ENCODE results near the gene GPC5. TPM values are rescaled to one million over a fixed set of nuclear protein-coding genes. Genes with fewer than 3 reads are reported as not detected.

GPC5 gene
- total and polyA plus RNA-seq, 11 donors: 0.14 to 2.9 (median 0.84) TPM; not detected in 1

DNA sequence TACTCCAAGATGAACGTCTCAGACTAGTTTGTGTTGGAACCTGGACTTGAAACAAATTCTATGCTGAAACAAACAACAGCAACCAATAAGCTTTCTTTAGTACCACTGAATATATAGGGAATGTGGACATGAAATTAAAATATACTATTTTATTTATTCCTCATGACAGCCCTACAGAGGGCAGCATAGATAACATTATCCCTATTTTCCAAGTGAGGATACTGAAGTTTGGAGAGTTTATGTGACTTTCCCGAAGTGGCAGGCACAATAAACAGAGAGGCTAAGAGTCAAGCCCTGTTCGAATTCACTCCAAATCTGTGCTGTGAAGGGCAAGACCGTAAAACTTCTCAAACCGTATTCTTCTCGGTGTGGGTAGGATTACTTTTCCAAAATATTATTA lies 1318.3 kb downstream of the GPC5 start:
- DNase-seq (no peak), ATAC-seq (no peak)
- Histone ChIP-seq H3K4me1 (no peaks in the 10 kb centered on the region), H3K36me3 (no peaks in the 10 kb centered on the region), H3K4me3 (no peak overlapping the region), H3K9me3 (peaks cover 0 to 11% (median 0%) of the 10 kb centered on the region in 12 donors), H3K27ac (no peak overlapping the region), H3K27me3 (no peaks in the 10 kb centered on the region)
- WGBS, 4 donors: 53 to 66% (median 58%) methylated on average over 6 of the region's 6 CpGs
- no peak for TF ChIP-seq POLR2A (IDR thresholded peaks at IDR 0.05)
- TF ChIP-seq, protein P1, sequence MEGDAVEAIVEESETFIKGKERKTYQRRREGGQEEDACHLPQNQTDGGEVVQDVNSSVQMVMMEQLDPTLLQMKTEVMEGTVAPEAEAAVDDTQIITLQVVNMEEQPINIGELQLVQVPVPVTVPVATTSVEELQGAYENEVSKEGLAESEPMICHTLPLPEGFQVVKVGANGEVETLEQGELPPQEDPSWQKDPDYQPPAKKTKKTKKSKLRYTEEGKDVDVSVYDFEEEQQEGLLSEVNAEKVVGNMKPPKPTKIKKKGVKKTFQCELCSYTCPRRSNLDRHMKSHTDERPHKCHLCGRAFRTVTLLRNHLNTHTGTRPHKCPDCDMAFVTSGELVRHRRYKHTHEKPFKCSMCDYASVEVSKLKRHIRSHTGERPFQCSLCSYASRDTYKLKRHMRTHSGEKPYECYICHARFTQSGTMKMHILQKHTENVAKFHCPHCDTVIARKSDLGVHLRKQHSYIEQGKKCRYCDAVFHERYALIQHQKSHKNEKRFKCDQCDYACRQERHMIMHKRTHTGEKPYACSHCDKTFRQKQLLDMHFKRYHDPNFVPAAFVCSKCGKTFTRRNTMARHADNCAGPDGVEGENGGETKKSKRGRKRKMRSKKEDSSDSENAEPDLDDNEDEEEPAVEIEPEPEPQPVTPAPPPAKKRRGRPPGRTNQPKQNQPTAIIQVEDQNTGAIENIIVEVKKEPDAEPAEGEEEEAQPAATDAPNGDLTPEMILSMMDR (IDR thresholded peaks at IDR 0.05): peak in 4 of 12 donors; percentile 22 to 44 (median 31)
- intact Hi-C loops (cut with DNase I): loop anchor here in 1 of 10 donors (10.0 kb wide), 1 partner anchor 1228 kb away; no protein-coding TSS in a partner anchor

DNA sequence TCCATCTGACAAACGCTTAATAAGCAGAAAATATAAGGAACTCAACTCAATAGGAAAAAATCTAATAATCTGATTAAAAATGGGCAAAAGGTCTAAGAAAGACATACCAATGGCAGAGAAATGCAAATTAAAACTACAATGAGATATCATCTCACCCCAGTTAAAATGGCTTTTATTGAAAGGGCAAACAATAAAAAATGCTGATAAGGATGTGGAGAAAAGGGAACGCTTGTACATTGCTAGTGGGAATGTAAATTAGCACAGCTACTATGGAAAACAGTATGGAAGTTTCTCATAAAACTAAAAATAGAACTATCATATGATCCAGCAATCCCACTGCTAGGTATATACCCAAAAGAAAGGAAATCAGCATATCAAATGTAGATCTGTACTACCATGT lies 1319.4 kb downstream of the GPC5 start:
- intact Hi-C loops (cut with DNase I): loop anchor here in 1 of 10 donors (10.0 kb wide), 1 partner anchor 1227 kb away; no protein-coding TSS in a partner anchor
- 88 to 92% (median 91%) methylated on average over 2 of the region's 2 CpGs for WGBS, 4 donors

DNA sequence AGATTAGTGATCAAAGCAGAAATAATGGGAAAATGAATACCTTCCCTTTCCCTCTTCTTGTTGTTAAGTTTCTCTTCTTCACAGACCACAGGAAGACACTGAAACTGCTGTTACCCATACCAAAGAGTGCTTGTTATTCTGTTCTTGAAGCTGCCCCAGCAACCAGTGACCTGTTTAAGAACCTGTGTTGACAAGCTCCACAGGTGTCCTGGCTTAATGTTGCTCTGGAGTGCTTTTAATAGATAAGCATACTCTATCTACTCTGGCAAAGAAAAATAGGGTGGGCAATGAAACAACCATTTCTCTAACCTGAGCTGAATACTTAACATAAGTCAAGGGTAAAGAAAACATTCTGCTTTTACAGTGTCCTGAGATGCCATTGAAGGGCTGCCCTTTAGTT lies 1321.4 kb downstream of the GPC5 start:
- Histone ChIP-seq H3K4me3 (no peak overlapping the region), H3K27ac (no peak overlapping the region), H3K36me3 (no peaks in the 10 kb centered on the region), H3K27me3 (no peaks in the 10 kb centered on the region), H3K4me1 (no peaks in the 10 kb centered on the region), H3K9me3 (peaks cover 0 to 4% (median 0%) of the 10 kb centered on the region in 12 donors)
- DNase-seq (no peak), ATAC-seq (no peak)
- TF ChIP-seq, protein P1 (IDR thresholded peaks at IDR 0.05): no peak
- no peak for TF ChIP-seq POLR2A (IDR thresholded peaks at IDR 0.05)
- intact Hi-C loops (cut with DNase I): loop anchor here in 1 of 10 donors (10.0 kb wide), 1 partner anchor 1225 kb away; no protein-coding TSS in a partner anchor

More for the DNA sequence above, 1319.4 kb downstream of the GPC5 start:
- no peak overlapping the region for H3K4me3 ChIP-seq
- no peak overlapping the region for H3K27ac ChIP-seq
- H3K9me3 ChIP-seq: peaks cover 0 to 4% (median 0%) of the 10 kb centered on the region in 12 donors
- no peak for ATAC-seq
- H3K36me3 ChIP-seq: no peaks in the 10 kb centered on the region
- TF ChIP-seq, protein P1 (IDR thresholded peaks at IDR 0.05): no peak
- TF ChIP-seq POLR2A (IDR thresholded peaks at IDR 0.05): no peak
- DNase-seq: no peak
- no peaks in the 10 kb centered on the region for H3K4me1 ChIP-seq
- no peaks in the 10 kb centered on the region for H3K27me3 ChIP-seq

DNA sequence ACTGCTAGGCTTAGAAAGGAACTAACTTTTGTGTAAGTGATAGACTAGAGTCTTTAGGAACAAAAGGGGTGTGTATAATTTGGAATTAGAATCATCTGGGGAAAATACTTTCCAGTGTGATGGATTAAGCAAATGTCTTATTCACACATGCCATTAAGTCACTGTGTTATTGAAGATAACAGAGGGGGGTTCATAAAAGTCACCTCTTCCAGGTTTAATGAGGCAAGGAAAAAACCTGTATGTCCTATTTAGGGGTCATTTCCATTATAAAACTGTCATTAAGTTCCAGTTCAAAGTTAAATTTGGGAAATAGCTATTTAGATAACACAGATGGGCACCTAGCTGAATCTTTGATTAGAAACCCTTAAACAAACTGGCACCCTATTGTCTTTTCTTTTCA lies 1323.2 kb downstream of the GPC5 start:
- DNase-seq: no peak
- Histone ChIP-seq H3K27ac (no peak overlapping the region), H3K9me3 (peaks cover 0 to 4% (median 0%) of the 10 kb centered on the region in 12 donors), H3K4me3 (no peak overlapping the region), H3K4me1 (no peaks in the 10 kb centered on the region), H3K27me3 (no peaks in the 10 kb centered on the region), H3K36me3 (no peaks in the 10 kb centered on the region)
- intact Hi-C loops (cut with DNase I): no loop called here
- no peak for ATAC-seq
- no peak for TF ChIP-seq POLR2A (IDR thresholded peaks at IDR 0.05)
- TF ChIP-seq, protein P1 (IDR thresholded peaks at IDR 0.05): no peak
